ENCODE results near the gene PCSK6. TPM values are rescaled to one million over a fixed set of nuclear protein-coding genes. Genes with fewer than 3 reads are reported as not detected.

The PCSK6 gene
- total RNA-seq, 4 donors from 2014 or later = 4.0 to 28.6 (median 17.5) TPM

GRCh38 chr15:101517504-101517903 is 28.0 kb upstream of the PCSK6 start:
- H3K4me1 ChIP-seq = no peaks in the 10 kb centered on the region
- no peaks in the 10 kb centered on the region for H3K36me3 ChIP-seq
- no peak overlapping the region for H3K27ac ChIP-seq
- no peak for DNase-seq
- intact Hi-C loops (cut with DNase I) = no loop called here
- TF ChIP-seq CTCF (IDR thresholded peaks at IDR 0.05) = no peak
- TF ChIP-seq POLR2A (IDR thresholded peaks at IDR 0.05) = no peak
- no peaks in the 10 kb centered on the region for H3K27me3 ChIP-seq
- H3K4me3 ChIP-seq (replicated peaks in 1 of 3) = no peak overlapping the region
- H3K9me3 ChIP-seq = no peaks in the 10 kb centered on the region

GRCh38 chr15:101514318-101514717 is 24.8 kb upstream of the PCSK6 start:
- H3K36me3 ChIP-seq = no peaks in the 10 kb centered on the region
- H3K27me3 ChIP-seq = no peaks in the 10 kb centered on the region
- intact Hi-C loops (cut with DNase I) = no loop called here
- no peak overlapping the region for H3K4me3 ChIP-seq (replicated peaks in 1 of 3)
- H3K9me3 ChIP-seq = no peaks in the 10 kb centered on the region
- 92 to 95% methylated on average over 7 of the region's 7 CpGs for WGBS, 2 donors
- DNase-seq = no peak
- H3K4me1 ChIP-seq = no peaks in the 10 kb centered on the region
- H3K27ac ChIP-seq = no peak overlapping the region
- no peak for TF ChIP-seq POLR2A (IDR thresholded peaks at IDR 0.05)
- TF ChIP-seq CTCF (IDR thresholded peaks at IDR 0.05) = no peak

GRCh38 chr15:101511717-101512116 is 22.2 kb upstream of the PCSK6 start:
- H3K27ac ChIP-seq = no peak overlapping the region
- H3K4me3 ChIP-seq (replicated peaks in 1 of 3) = no peak overlapping the region
- intact Hi-C loops (cut with DNase I) = no loop called here
- no peak for DNase-seq
- TF ChIP-seq POLR2A (IDR thresholded peaks at IDR 0.05) (no peak), CTCF (IDR thresholded peaks at IDR 0.05) (no peak)
- no peaks in the 10 kb centered on the region for H3K36me3 ChIP-seq
- no peaks in the 10 kb centered on the region for H3K4me1 ChIP-seq
- H3K27me3 ChIP-seq = no peaks in the 10 kb centered on the region
- no peaks in the 10 kb centered on the region for H3K9me3 ChIP-seq

- intact Hi-C loops (cut with DNase I) = no loop called here
- Histone ChIP-seq H3K36me3 (no peaks in the 10 kb centered on the region), H3K4me3 (replicated peaks in 1 of 3) (no peak overlapping the region), H3K27me3 (no peaks in the 10 kb centered on the region), H3K27ac (no peak overlapping the region), H3K4me1 (no peaks in the 10 kb centered on the region), H3K9me3 (no peaks in the 10 kb centered on the region)
- DNase-seq = no peak
- no peak for TF ChIP-seq CTCF (IDR thresholded peaks at IDR 0.05)
- TF ChIP-seq POLR2A (IDR thresholded peaks at IDR 0.05) = no peak
- 82 to 84% methylated on average over 8 of the region's 8 CpGs for WGBS, 2 donors
Measured at GRCh38 chr15:101510212-101511197, 21.0 kb upstream of the PCSK6 start.

- Histone ChIP-seq H3K9me3 (no peaks in the 10 kb centered on the region), H3K4me3 (replicated peaks in 1 of 3) (no peak overlapping the region), H3K36me3 (no peaks in the 10 kb centered on the region), H3K27ac (no peak overlapping the region), H3K4me1 (no peaks in the 10 kb centered on the region), H3K27me3 (no peaks in the 10 kb centered on the region)
- TF ChIP-seq POLR2A (IDR thresholded peaks at IDR 0.05) (no peak), CTCF (IDR thresholded peaks at IDR 0.05) (no peak)
- DNase-seq = no peak
- 83 to 84% methylated on average over 6 of the region's 6 CpGs for WGBS, 2 donors
- intact Hi-C loops (cut with DNase I) = no loop called here
Measured at GRCh38 chr15:101509279-101509678, 19.8 kb upstream of the PCSK6 start.
